Activated CD4-positive, alpha-beta T cell treated with anti-CD3 and anti-CD28 coated beads, Interleukin-2, amount 10 ng/mL, durations not matched to agents 7 days and 5 days (primary cell): ENCODE data around the gene UGGT1. TPM values are rescaled to one million over a fixed set of nuclear protein-coding genes. Genes with fewer than 3 reads are reported as not detected.

Source experiments
- CTCF ChIA-PET: fragments of 350-600 bp; sonication (Branson Sonifier 250); formaldehyde crosslinking; loops from one replicate; lab custom pipeline; 2021; ENCODE audit warnings: antibody characterized with exemption; lab: Charles Lee
- POLR2A ChIA-PET: fragments of 350-600 bp; sonication (Branson Sonifier 250); formaldehyde crosslinking; loops from one replicate; lab custom pipeline; 2021; ENCODE audit warnings: antibody characterized with exemption; lab: Charles Lee
- DNase-seq: peaks from one replicate; pipeline ENCODE4 v3.0.0-alpha.2; 2020
- H3K27ac Mint-ChIP-seq: one replicate; pipeline ENCODE4 v1.8.0; 2021; ENCODE audit warnings: mild to moderate bottlenecking, moderate library complexity, mixed read lengths
- H3K27me3 Mint-ChIP-seq: one replicate; pipeline ENCODE4 v1.8.0; 2021; ENCODE audit warnings: mixed read lengths
- H3K36me3 Mint-ChIP-seq: one replicate; pipeline ENCODE4 v1.8.0; 2021; ENCODE audit warnings: low read depth, mixed read lengths
- H3K4me1 Mint-ChIP-seq: one replicate; pipeline ENCODE4 v1.8.0; 2021; ENCODE audit warnings: mixed read lengths
- H3K4me3 Mint-ChIP-seq: one replicate; pipeline ENCODE4 v1.8.0; 2021; ENCODE audit warnings: mild to moderate bottlenecking, moderate library complexity, mixed read lengths
- H3K9me3 Mint-ChIP-seq: one replicate; pipeline ENCODE4 v1.8.0; 2021; ENCODE audit warnings: mixed read lengths
- total RNA-seq, 2 experiments: library from RNA; stranded (reverse); gene quantifications; one replicate each; pipeline ENCODE4 v1.2.3, GENCODE V29; 2021

The UGGT1 gene
- total RNA-seq, 2 experiments from 2014 or later = 64.3 to 70.7 TPM

GRCh38 chr2:128134573-128134972 is 43.6 kb downstream of the UGGT1 start:
- DNase-seq = no peak
- H3K4me1 Mint-ChIP-seq = no peaks in the 10 kb centered on the region
- no peaks in the 10 kb centered on the region for H3K9me3 Mint-ChIP-seq
- no peak overlapping the region for H3K27ac Mint-ChIP-seq
- CTCF ChIA-PET = interaction anchor here (0.6 kb wide), 1 partner anchor 112 kb away, joined by 3 read pairs; no protein-coding TSS in a partner anchor
- no peaks in the 10 kb centered on the region for H3K27me3 Mint-ChIP-seq
- no peak overlapping the region for H3K4me3 Mint-ChIP-seq
- POLR2A ChIA-PET = no interaction called here
- peaks cover 59% of the 10 kb centered on the region for H3K36me3 Mint-ChIP-seq

DNA sequence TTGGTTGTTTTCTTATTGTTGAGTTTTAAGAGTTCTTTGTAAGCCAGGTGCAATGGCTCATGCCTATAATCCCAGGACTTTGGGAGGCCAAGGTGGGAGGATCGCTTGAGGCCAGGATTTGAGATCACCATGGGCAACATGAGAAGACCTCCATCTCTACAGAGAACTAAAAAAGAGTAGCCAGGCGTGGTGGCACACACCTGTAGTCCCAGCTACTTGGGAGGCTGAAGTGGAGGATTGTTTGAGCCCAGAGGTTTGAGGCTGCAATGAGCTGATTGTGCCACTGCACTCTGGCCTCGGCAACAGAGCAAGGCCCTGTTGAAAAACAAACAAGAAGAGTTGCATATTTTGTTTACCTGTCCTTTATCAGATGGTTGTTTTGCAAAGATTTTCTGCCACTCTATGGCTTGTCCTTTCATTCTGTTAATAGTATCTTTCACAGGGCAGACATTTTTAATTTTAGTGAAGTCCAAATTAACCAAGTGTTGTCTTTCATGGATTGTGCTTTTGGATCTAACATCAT is 46.2 kb downstream of the UGGT1 start:
- no peaks in the 10 kb centered on the region for H3K9me3 Mint-ChIP-seq
- DNase-seq = no peak
- no peak overlapping the region for H3K4me3 Mint-ChIP-seq
- CTCF ChIA-PET = interaction anchor here (2.2 kb wide), 1 partner anchor 10 kb away, joined by 5 read pairs; no protein-coding TSS in a partner anchor
- no peak overlapping the region for H3K27ac Mint-ChIP-seq
- no peaks in the 10 kb centered on the region for H3K4me1 Mint-ChIP-seq
- H3K27me3 Mint-ChIP-seq = no peaks in the 10 kb centered on the region
- peaks cover 59% of the 10 kb centered on the region for H3K36me3 Mint-ChIP-seq
- POLR2A ChIA-PET = interaction anchor here (0.6 kb wide), 1 partner anchor 287 kb away, joined by 3 read pairs; no protein-coding TSS in a partner anchor

DNA sequence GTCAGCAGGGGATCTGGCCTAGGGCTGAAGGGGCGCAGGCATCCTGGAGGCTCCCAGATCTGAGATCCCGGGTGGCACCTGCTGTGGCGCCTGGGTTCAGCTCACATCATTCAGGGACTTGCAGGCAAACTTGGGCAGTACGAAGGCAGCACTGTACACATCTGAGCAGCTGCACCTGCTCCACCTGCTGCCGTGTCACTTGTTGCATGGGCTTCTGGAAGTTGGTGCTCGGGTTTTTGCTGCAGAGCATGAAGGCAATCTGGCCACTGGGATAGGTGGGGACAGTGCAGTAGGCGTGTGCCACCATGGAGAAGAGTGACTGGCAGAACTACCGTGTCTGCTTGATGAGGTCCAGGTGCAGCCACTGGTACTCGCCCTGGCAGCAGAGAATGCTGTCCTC is 48.6 kb downstream of the UGGT1 start:
- Mint-ChIP-seq H3K27me3 (no peaks in the 10 kb centered on the region), H3K9me3 (no peaks in the 10 kb centered on the region), H3K4me1 (no peaks in the 10 kb centered on the region), H3K4me3 (no peak overlapping the region), H3K36me3 (peaks cover 48% of the 10 kb centered on the region), H3K27ac (no peak overlapping the region)
- no peak for DNase-seq
- CTCF ChIA-PET = interaction anchor here (0.5 kb wide), 1 partner anchor 83 kb away, joined by 3 read pairs; no protein-coding TSS in a partner anchor
- POLR2A ChIA-PET = no interaction called here

- ChIA-PET CTCF (no interaction called here), POLR2A (interaction anchor here (0.6 kb wide), 1 partner anchor 570 kb away, joined by 13 read pairs; no protein-coding TSS in a partner anchor)
- no peak for DNase-seq
- Mint-ChIP-seq H3K9me3 (no peaks in the 10 kb centered on the region), H3K27me3 (no peaks in the 10 kb centered on the region), H3K4me3 (no peak overlapping the region), H3K27ac (no peak overlapping the region), H3K4me1 (no peaks in the 10 kb centered on the region), H3K36me3 (peaks cover 30% of the 10 kb centered on the region)
Observed at GRCh38 chr2:128145651-128146050, 54.7 kb downstream of the UGGT1 start.

DNA sequence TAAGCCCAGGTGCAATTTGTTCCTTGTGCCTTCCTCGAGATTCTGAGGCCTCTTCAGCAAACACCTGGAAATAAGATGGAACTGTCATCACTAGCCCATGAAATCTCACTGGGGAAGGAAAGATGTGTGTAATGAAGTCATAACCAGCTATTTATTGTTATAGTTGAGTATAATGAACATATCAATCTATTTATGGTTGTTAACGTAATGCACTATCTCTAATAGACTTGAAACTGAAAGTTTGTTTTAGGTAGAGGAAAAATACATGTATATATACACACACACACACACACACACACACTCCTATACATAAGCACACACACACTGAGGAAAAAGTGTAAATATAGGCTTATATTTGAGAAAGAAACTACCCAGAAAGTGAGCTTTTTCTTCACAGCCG is 62.8 kb downstream of the UGGT1 start:
- H3K4me3 Mint-ChIP-seq = no peak overlapping the region
- H3K4me1 Mint-ChIP-seq = peaks cover 2% of the 10 kb centered on the region
- POLR2A ChIA-PET = no interaction called here
- H3K27ac Mint-ChIP-seq = no peak overlapping the region
- no peaks in the 10 kb centered on the region for H3K27me3 Mint-ChIP-seq
- H3K9me3 Mint-ChIP-seq = no peaks in the 10 kb centered on the region
- peaks cover 49% of the 10 kb centered on the region for H3K36me3 Mint-ChIP-seq
- CTCF ChIA-PET = no interaction called here
- no peak for DNase-seq

GRCh38 chr2:128154225-128154624 is 63.2 kb downstream of the UGGT1 start:
- Mint-ChIP-seq H3K27ac (no peak overlapping the region), H3K36me3 (peaks cover 50% of the 10 kb centered on the region), H3K4me3 (no peak overlapping the region), H3K27me3 (no peaks in the 10 kb centered on the region), H3K9me3 (no peaks in the 10 kb centered on the region), H3K4me1 (peaks cover 2% of the 10 kb centered on the region)
- ChIA-PET CTCF (no interaction called here), POLR2A (no interaction called here)
- DNase-seq = no peak

DNA sequence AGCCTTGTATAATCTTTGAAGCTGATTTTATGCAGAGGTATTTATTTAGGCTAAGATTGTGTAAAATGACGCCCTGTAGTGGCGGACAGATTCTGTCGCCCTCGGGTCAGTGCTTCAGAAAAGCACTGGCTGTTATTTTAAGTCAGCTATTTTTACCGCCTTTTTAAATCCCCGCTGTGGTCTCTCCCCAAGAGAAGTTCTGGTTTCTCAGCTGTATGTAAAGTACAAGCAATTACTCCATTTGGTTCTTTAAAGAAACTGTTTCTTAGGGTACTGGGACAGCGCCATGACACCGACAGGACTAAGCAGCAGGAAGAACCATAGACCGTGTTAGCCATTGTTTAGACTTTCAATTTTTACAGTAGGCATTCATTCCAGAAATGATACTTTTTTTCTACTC is 65.0 kb downstream of the UGGT1 start:
- Mint-ChIP-seq H3K27ac (no peak overlapping the region), H3K4me3 (no peak overlapping the region), H3K9me3 (no peaks in the 10 kb centered on the region), H3K27me3 (no peaks in the 10 kb centered on the region), H3K36me3 (peaks cover 63% of the 10 kb centered on the region), H3K4me1 (peaks cover 2% of the 10 kb centered on the region)
- POLR2A ChIA-PET = no interaction called here
- CTCF ChIA-PET = interaction anchor here (1.1 kb wide), 1 partner anchor 23 kb away, joined by 4 read pairs; no protein-coding TSS in a partner anchor
- DNase-seq = no peak

DNA sequence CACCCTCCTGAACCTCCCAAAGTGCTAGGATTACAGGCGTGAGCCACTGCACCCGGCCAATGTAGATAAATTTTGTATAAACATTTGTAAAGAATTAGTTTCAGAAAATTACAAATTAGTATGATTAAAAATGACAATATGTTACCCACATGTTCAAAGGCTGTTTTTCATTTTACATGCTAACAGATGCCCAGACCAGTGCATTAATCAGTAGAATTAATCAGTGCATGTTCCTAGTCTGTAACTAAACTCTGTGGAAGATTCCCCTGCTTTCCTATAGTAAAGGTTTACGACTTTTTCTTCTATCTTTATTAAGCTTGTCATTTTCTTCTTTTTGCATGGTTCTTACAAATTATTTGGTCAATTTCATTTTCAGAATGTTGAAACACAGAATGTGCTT is 65.8 kb downstream of the UGGT1 start:
- Mint-ChIP-seq H3K9me3 (no peaks in the 10 kb centered on the region), H3K27me3 (no peaks in the 10 kb centered on the region), H3K4me3 (no peak overlapping the region), H3K36me3 (peaks cover 59% of the 10 kb centered on the region), H3K4me1 (peaks cover 2% of the 10 kb centered on the region), H3K27ac (no peak overlapping the region)
- ChIA-PET POLR2A (no interaction called here), CTCF (interaction anchor here (1.1 kb wide), 1 partner anchor 22 kb away, joined by 4 read pairs; no protein-coding TSS in a partner anchor)
- no peak for DNase-seq

GRCh38 chr2:128157644-128158043 is 66.6 kb downstream of the UGGT1 start:
- Mint-ChIP-seq H3K27me3 (no peaks in the 10 kb centered on the region), H3K27ac (no peak overlapping the region), H3K36me3 (peaks cover 59% of the 10 kb centered on the region), H3K9me3 (no peaks in the 10 kb centered on the region), H3K4me1 (peaks cover 2% of the 10 kb centered on the region), H3K4me3 (no peak overlapping the region)
- ChIA-PET CTCF (no interaction called here), POLR2A (no interaction called here)
- DNase-seq = no peak

GRCh38 chr2:128158176-128158575 is 67.2 kb downstream of the UGGT1 start:
- Mint-ChIP-seq H3K27ac (no peak overlapping the region), H3K9me3 (no peaks in the 10 kb centered on the region), H3K4me1 (peaks cover 2% of the 10 kb centered on the region), H3K27me3 (no peaks in the 10 kb centered on the region), H3K4me3 (no peak overlapping the region), H3K36me3 (peaks cover 58% of the 10 kb centered on the region)
- ChIA-PET CTCF (interaction anchor here (2.0 kb wide), 1 partner anchor 9 kb away, joined by 8 read pairs; no protein-coding TSS in a partner anchor), POLR2A (no interaction called here)
- no peak for DNase-seq

- Mint-ChIP-seq H3K9me3 (no peaks in the 10 kb centered on the region), H3K27ac (no peak overlapping the region), H3K4me1 (peaks cover 2% of the 10 kb centered on the region), H3K4me3 (no peak overlapping the region), H3K27me3 (no peaks in the 10 kb centered on the region), H3K36me3 (peaks cover 50% of the 10 kb centered on the region)
- CTCF ChIA-PET = interaction anchor here (2.0 kb wide), 1 partner anchor 10 kb away, joined by 8 read pairs; no protein-coding TSS in a partner anchor
- POLR2A ChIA-PET = no interaction called here
- no peak for DNase-seq
Observed at GRCh38 chr2:128159437-128159836, 68.4 kb downstream of the UGGT1 start.

GRCh38 chr2:128160616-128161275 is 69.7 kb downstream of the UGGT1 start:
- Mint-ChIP-seq H3K9me3 (no peaks in the 10 kb centered on the region), H3K27ac (no peak overlapping the region), H3K4me3 (no peak overlapping the region), H3K36me3 (peaks cover 42% of the 10 kb centered on the region), H3K4me1 (no peaks in the 10 kb centered on the region), H3K27me3 (no peaks in the 10 kb centered on the region)
- CTCF ChIA-PET = no interaction called here
- POLR2A ChIA-PET = interaction anchor here (0.6 kb wide), 1 partner anchor 130 kb away, joined by 3 read pairs; no protein-coding TSS in a partner anchor
- no peak for DNase-seq

GRCh38 chr2:128162266-128162665 is 71.3 kb downstream of the UGGT1 start:
- no peak overlapping the region for H3K27ac Mint-ChIP-seq
- H3K9me3 Mint-ChIP-seq = no peaks in the 10 kb centered on the region
- H3K4me1 Mint-ChIP-seq = peaks cover 3% of the 10 kb centered on the region
- ChIA-PET POLR2A (no interaction called here), CTCF (no interaction called here)
- peaks cover 51% of the 10 kb centered on the region for H3K36me3 Mint-ChIP-seq
- H3K4me3 Mint-ChIP-seq = no peak overlapping the region
- H3K27me3 Mint-ChIP-seq = no peaks in the 10 kb centered on the region
- no peak for DNase-seq
